Stimulated activated CD8-positive, alpha-beta memory T cell treated with anti-CD3 and anti-CD28 coated beads, Interleukin-7, amount 100 ng/mL, for 1 hour (primary cell): ENCODE data around the gene S100A13.
"Not testable (repeated sequence)": the region's sequence is repeated elsewhere in the genome, so short reads cannot be mapped to it uniquely, and the experiment has no call there.

Source experiments
- DNase-seq, 2 donors: peaks; one replicate each; pipeline ENCODE4 v3.0.0-alpha.2; 2020; ENCODE audit warnings: low read depth in 2 of 2

The S100A13 gene

GRCh38 chr1:153626904-153627714 is at the start of gene S100A13:
Gene S100A13 (minus strand): TSS chr1:153627505. CDS start chr1:153626472, 1,033 bp downstream.
- DNase-seq: no peak

- no peak for DNase-seq
These were observed 46.2 kb upstream of the S100A13 start for GRCh38 chr1:153673511-153673910.

GRCh38 chr1:153671628-153672353 is 44.5 kb upstream of the S100A13 start:
- not testable (repeated sequence) for DNase-seq

GRCh38 chr1:153670859-153671627 is 43.7 kb upstream of the S100A13 start, which contains the start of gene ILF2:
Gene ILF2 (minus strand): TSS chr1:153670993. CDS start chr1:153670922, 71 bp downstream.
- DNase-seq: peak; percentile 89 to 94

- DNase-seq: no peak
These were observed 43.1 kb upstream of the S100A13 start for GRCh38 chr1:153670257-153670858.

- DNase-seq: no peak
These were observed 42.3 kb upstream of the S100A13 start for GRCh38 chr1:153669606-153670005.

GRCh38 chr1:153668672-153669071 is 41.4 kb upstream of the S100A13 start:
- DNase-seq: not testable (repeated sequence)

- no peak for DNase-seq
These were observed 40.1 kb upstream of the S100A13 start for GRCh38 chr1:153667439-153667838.

GRCh38 chr1:153663211-153663610 is 35.9 kb upstream of the S100A13 start:
- no peak for DNase-seq

- no peak for DNase-seq
These were observed 35.0 kb upstream of the S100A13 start for GRCh38 chr1:153662269-153662668.

- DNase-seq: no peak
These were observed 33.9 kb upstream of the S100A13 start for GRCh38 chr1:153661111-153661708.

GRCh38 chr1:153659656-153660055 is 32.4 kb upstream of the S100A13 start:
- no peak for DNase-seq

- DNase-seq: no peak
These were observed 31.9 kb upstream of the S100A13 start for GRCh38 chr1:153659175-153659534.

- peak; percentile 71 to 82 for DNase-seq
These were observed 31.3 kb upstream of the S100A13 start, which contains the start of gene SNAPIN for GRCh38 chr1:153658400-153659174. Gene SNAPIN (plus strand): TSS chr1:153658703. CDS start chr1:153658744, 41 bp downstream.

- no peak for DNase-seq
These were observed 28.0 kb upstream of the S100A13 start for GRCh38 chr1:153655333-153655732.

- DNase-seq: no peak
These were observed 25.6 kb upstream of the S100A13 start for GRCh38 chr1:153652805-153653500.

GRCh38 chr1:153651771-153652170 is 24.5 kb upstream of the S100A13 start:
- DNase-seq: no peak

GRCh38 chr1:153649863-153650235 is 22.5 kb upstream of the S100A13 start:
- DNase-seq: no peak

GRCh38 chr1:153649137-153649862 is 22.0 kb upstream of the S100A13 start:
- no peak for DNase-seq
